ENCODE data around the gene SMPD1. TPM values are rescaled to one million over a fixed set of nuclear protein-coding genes. Genes with fewer than 3 reads are reported as not detected.

Gene SMPD1
- polyA plus RNA-seq (2013, experiment 1 of 2), result 5.3 TPM
- polyA plus RNA-seq (2013, experiment 2 of 2), result 6.1 TPM

DNA sequence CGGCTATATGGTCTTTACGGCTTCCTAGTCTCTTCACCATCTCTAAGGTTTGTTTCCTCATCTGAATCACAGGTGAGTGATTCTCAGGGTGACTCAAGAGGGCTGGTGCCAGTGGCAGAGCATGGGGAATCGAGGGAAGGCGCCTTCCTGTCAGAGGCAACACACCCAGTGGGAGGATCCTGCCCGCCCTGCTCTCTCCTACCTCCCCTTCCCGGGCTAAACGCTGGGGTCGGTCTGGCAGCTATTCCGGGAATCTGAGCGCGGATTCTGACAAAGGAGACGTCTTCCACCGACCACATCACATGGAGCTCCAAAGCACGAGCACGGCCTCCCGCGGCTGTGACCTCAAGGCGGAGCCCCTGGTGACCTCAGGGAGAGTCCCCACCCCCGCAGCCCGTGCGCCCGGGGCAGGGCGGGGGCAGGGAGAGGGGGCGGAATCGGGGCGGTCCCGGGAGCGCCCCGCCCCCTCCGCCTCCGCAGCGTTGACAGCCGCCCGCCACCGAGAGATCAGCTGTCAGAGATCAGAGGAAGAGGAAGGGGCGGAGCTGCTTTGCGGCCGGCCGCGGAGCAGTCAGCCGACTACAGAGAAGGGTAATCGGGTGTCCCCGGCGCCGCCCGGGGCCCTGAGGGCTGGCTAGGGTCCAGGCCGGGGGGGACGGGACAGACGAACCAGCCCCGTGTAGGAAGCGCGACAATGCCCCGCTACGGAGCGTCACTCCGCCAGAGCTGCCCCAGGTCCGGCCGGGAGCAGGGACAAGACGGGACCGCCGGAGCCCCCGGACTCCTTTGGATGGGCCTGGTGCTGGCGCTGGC lies at the start of gene SMPD1:
TSS of gene SMPD1 (plus strand) at position 570 of the 813 bp plus-strand sequence. CDS start at position 695, 125 bp downstream.
- H3K9ac ChIP-seq (ENCODE audit: low read depth, low read length), result no peak within 1 kb of the TSS
- peak within 1 kb of the TSS; percentile 64 for H3K4me3 ChIP-seq (ENCODE audit: low read length)
- H3K27me3 ChIP-seq (ENCODE audit: insufficient read depth, low read length), result peaks cover 7% of the 10 kb centered on the region; the same call in 1 of the 2 replicates
- peak within 1 kb of the TSS; percentile 72; the same call in 1 of the 2 replicates for H3K27ac ChIP-seq (ENCODE audit: low read depth, low read length)
- H3K4me1 ChIP-seq (ENCODE audit: insufficient read depth, low read length), result peaks cover 16% of the 10 kb centered on the region
- H3K9me3 ChIP-seq (ENCODE audit: insufficient read depth, low read depth, low read length), result no peaks in the 10 kb centered on the region
- WGBS, result under 1% methylated on average over 63 of the region's 63 CpGs
- no peaks in the 10 kb centered on the region for H3K36me3 ChIP-seq (ENCODE audit: insufficient read depth, low read length)

DNA sequence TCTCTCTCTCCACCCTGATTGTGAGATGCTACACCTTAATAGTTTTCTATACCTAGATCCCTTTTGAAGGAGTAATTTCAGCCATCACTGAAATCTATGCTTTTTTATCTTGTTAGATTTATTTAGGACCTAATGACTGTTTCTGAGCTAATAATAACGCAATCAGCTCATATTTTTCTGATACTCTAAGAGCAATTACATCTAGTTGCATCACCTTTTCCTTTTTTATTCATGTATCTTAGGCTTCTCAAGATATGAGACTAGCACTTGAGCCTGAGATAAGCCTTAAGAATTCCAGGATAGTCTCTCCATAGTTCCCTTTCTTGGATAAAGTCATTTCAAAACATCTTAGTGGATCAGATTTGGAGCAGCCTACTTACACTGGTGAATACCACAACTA lies 44.9 kb upstream of the SMPD1 start:
- no peaks in the 10 kb centered on the region for H3K27me3 ChIP-seq (ENCODE audit: insufficient read depth, low read length)
- H3K9me3 ChIP-seq (ENCODE audit: insufficient read depth, low read depth, low read length), result no peaks in the 10 kb centered on the region
- 96% methylated on average over 1 of the region's 1 CpG for WGBS
- H3K4me1 ChIP-seq (ENCODE audit: insufficient read depth, low read length), result no peaks in the 10 kb centered on the region
- no peak overlapping the region for H3K27ac ChIP-seq (ENCODE audit: low read depth, low read length)
- H3K36me3 ChIP-seq (ENCODE audit: insufficient read depth, low read length), result no peaks in the 10 kb centered on the region
- no peak overlapping the region for H3K9ac ChIP-seq (ENCODE audit: low read depth, low read length)
- H3K4me3 ChIP-seq (ENCODE audit: low read length), result no peak overlapping the region

DNA sequence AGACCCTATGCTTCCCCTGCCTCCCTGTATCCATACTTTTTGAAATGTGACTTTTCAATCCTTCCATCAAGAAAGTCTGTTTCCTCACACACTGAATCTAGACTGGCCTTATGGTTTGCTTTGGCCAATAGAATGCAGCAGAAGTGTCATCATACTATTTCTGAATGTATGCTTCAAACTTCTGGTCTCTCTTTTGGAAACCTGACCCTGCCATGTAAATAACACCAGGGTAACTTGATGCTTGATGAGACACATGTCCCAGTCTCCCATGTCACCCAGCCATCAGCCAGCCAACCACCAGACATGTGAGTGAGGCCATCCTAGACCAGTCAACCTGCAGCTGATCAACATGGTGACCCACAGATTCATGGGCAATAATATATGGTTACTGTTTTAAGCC lies 40.2 kb upstream of the SMPD1 start:
- H3K4me3 ChIP-seq (ENCODE audit: low read length), result no peak overlapping the region
- no peaks in the 10 kb centered on the region for H3K9me3 ChIP-seq (ENCODE audit: insufficient read depth, low read depth, low read length)
- H3K27me3 ChIP-seq (ENCODE audit: insufficient read depth, low read length), result no peaks in the 10 kb centered on the region
- no peak overlapping the region for H3K27ac ChIP-seq (ENCODE audit: low read depth, low read length)
- H3K4me1 ChIP-seq (ENCODE audit: insufficient read depth, low read length), result no peaks in the 10 kb centered on the region
- no peaks in the 10 kb centered on the region for H3K36me3 ChIP-seq (ENCODE audit: insufficient read depth, low read length)
- H3K9ac ChIP-seq (ENCODE audit: low read depth, low read length), result no peak overlapping the region

DNA sequence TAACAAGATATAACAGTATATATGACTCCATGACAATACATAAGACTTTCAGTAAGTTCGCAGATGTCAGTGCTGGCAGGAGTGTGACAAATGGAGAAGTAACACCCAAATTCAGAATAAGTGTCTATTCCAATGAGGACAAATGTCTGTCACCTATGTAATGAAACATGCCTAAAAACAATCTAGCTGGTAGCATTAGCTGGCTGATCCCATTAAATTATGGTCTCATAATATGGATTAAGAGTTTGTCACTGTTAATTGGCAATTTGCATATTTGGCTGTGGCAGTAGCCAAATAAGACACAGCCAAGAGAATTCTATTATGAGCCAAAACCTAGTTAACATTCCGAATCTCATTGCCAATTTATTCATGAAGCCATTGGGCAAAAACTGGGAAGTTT lies 39.8 kb upstream of the SMPD1 start:
- 92% methylated on average over 2 of the region's 2 CpGs for whole genome bisulfite sequencing
- Histone ChIP-seq H3K4me3 (ENCODE audit: low read length) (no peak overlapping the region), H3K27ac (ENCODE audit: low read depth, low read length) (no peak overlapping the region)

DNA sequence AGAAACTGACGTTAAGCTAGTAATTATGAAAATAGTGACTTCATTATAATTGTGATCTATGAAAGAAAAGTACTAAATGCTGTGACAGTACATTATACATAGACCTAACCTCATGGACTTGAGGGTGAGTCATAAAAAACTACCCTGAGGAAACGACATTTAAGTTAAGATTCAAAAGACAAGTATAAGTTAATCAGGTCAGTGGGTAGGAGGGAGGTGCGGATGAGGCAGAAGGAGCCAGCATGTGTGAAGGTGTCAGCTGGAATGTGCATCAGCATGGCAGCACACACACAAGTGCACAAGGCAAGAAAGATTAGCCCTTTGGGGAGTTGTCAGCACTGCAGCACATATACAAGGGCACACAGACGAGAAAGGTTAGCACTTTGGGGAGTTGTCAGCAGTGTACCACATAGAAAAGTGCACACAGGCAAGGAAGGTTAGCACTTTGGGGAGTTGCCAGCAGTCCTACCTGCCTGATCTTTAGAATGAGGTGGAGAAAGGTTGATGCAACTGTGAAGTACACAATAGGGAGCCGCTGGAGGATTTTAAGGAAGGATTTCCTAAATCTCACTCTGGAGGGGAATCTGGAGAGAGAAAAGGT lies 38.4 kb upstream of the SMPD1 start:
- H3K36me3 ChIP-seq (ENCODE audit: insufficient read depth, low read length), result no peaks in the 10 kb centered on the region
- H3K27ac ChIP-seq (ENCODE audit: low read depth, low read length), result no peak overlapping the region
- no peak overlapping the region for H3K4me3 ChIP-seq (ENCODE audit: low read length)
- no peaks in the 10 kb centered on the region for H3K27me3 ChIP-seq (ENCODE audit: insufficient read depth, low read length)
- no peak overlapping the region for H3K9ac ChIP-seq (ENCODE audit: low read depth, low read length)
- 82% methylated on average over 4 of the region's 5 CpGs for WGBS
- peaks cover 2% of the 10 kb centered on the region; the same call in 1 of the 2 replicates for H3K4me1 ChIP-seq (ENCODE audit: insufficient read depth, low read length)
- no peaks in the 10 kb centered on the region for H3K9me3 ChIP-seq (ENCODE audit: insufficient read depth, low read depth, low read length)

More for the DNA sequence above, 39.8 kb upstream of the SMPD1 start:
- no peaks in the 10 kb centered on the region for H3K36me3 ChIP-seq (ENCODE audit: insufficient read depth, low read length)
- H3K27me3 ChIP-seq (ENCODE audit: insufficient read depth, low read length), result no peaks in the 10 kb centered on the region
- H3K9me3 ChIP-seq (ENCODE audit: insufficient read depth, low read depth, low read length), result no peaks in the 10 kb centered on the region
- H3K4me1 ChIP-seq (ENCODE audit: insufficient read depth, low read length), result no peaks in the 10 kb centered on the region
- no peak overlapping the region for H3K9ac ChIP-seq (ENCODE audit: low read depth, low read length)

DNA sequence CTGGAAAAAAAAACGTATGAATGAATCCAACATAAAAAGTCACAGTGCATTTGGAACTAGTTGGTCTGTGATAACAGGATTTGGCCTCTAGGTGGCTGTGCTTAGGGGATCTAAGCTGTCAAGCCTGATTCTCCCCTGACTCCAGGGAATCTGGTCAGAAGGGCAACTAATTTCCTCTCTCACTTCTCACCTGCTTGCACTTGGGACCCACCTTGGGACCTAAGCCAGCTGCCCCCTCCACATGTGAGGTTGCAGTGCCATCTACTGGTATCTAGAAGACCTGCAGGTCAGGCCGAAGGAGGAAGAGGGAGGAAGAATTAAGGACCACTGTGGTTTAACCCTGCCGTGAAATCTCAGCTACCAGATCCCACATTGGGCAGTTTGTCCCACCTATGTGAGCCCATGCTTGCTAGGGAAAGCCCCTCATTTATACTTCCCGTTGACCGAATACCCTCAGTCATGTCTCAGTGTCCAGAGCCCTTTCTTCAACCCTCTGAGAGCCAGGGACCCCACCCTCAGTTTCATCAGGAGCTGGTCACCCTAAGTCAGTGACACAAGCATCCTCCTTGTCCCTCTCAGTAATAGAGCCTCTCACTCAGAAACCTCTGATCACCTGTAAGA lies 36.8 kb upstream of the SMPD1 start:
- H3K4me3 ChIP-seq (ENCODE audit: low read length), result no peak overlapping the region
- H3K9ac ChIP-seq (ENCODE audit: low read depth, low read length), result no peak overlapping the region
- H3K27ac ChIP-seq (ENCODE audit: low read depth, low read length), result no peak overlapping the region
- H3K27me3 ChIP-seq (ENCODE audit: insufficient read depth, low read length), result no peaks in the 10 kb centered on the region
- no peaks in the 10 kb centered on the region for H3K36me3 ChIP-seq (ENCODE audit: insufficient read depth, low read length)
- no peaks in the 10 kb centered on the region for H3K9me3 ChIP-seq (ENCODE audit: insufficient read depth, low read depth, low read length)
- peaks cover 6% of the 10 kb centered on the region; the same call in 1 of the 2 replicates for H3K4me1 ChIP-seq (ENCODE audit: insufficient read depth, low read length)
- WGBS, result 25% methylated on average over 5 of the region's 5 CpGs

DNA sequence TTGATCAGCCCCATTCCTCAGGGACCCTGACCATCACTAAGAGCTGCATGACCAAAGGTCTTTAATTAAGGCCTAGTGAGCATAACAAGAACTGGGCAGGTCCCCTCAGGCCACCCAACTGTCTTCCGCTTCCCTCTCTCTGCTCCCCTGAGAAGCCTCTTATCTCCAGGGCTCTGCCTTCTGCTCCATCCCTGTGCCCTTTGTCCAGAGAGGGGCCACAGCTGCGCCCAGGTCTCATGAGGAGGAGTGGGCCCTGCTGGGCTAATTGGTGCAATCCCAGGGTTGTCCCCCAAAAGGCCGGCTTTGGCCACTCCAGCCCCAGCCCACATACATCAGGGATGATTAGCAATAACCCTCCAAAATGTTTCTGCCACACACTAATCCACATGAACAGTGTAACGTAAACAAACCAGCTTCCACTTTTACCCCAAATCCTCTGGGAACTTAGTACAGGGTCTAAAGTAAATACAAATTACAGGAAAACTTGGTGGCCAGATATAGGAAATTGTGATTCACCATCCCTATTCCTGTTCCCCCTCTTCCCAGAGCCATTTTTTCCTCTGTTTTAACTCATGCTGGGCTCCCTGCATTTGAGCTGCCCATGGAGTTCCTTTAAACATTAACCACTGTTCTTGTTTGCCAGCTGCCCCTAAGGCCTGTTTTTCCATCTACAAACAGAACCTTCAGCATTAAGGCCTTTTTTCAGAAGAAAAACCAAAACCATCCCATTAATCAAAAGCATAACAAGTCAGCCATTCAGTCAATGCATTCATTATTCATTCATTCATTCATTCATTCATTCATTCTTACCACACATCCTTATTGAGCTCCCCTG lies 35.4 kb upstream of the SMPD1 start:
- H3K27ac ChIP-seq (ENCODE audit: low read depth, low read length), result no peak overlapping the region
- no peaks in the 10 kb centered on the region for H3K9me3 ChIP-seq (ENCODE audit: insufficient read depth, low read depth, low read length)
- no peaks in the 10 kb centered on the region for H3K36me3 ChIP-seq (ENCODE audit: insufficient read depth, low read length)
- peaks cover 6% of the 10 kb centered on the region; the same call in 1 of the 2 replicates for H3K4me1 ChIP-seq (ENCODE audit: insufficient read depth, low read length)
- WGBS, result 88% methylated on average over 4 of the region's 4 CpGs
- no peak overlapping the region for H3K4me3 ChIP-seq (ENCODE audit: low read length)
- H3K9ac ChIP-seq (ENCODE audit: low read depth, low read length), result no peak overlapping the region
- H3K27me3 ChIP-seq (ENCODE audit: insufficient read depth, low read length), result 0 out of 2 replicates have a peak, but pooled peaks cover 1% of the 10 kb centered on the region

DNA sequence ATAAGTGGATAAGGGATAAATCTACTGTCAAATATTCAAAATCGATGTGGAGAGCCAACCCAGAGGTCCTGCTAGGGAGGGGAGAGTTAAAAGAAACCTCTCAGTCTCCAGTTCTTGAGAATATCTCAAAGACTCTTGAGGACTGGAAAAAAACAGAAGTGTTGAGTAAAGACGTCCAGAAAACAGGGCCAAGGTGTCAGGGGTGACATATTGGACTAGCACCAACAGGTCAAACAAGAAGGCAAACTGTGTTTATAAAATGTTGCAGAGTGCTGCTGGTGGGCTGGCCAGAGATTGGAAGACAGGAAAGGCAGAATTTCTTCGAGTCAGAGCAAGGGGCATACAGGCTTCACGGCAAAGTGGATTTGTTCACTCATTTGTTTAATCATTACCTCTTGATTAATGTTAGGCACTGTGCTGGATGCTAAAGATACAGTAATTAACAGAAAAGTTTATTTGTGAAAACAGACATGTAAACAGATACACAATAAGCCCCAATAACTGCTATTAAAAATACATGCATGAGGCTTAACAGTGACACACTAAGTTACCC lies 33.7 kb upstream of the SMPD1 start:
- H3K9ac ChIP-seq (ENCODE audit: low read depth, low read length), result no peak overlapping the region
- H3K27ac ChIP-seq (ENCODE audit: low read depth, low read length), result no peak overlapping the region
- no peak overlapping the region for H3K4me3 ChIP-seq (ENCODE audit: low read length)
- 0 out of 2 replicates have a peak, but pooled peaks cover 2% of the 10 kb centered on the region for H3K27me3 ChIP-seq (ENCODE audit: insufficient read depth, low read length)
- no peaks in the 10 kb centered on the region for H3K9me3 ChIP-seq (ENCODE audit: insufficient read depth, low read depth, low read length)
- H3K4me1 ChIP-seq (ENCODE audit: insufficient read depth, low read length), result peaks cover 6% of the 10 kb centered on the region; the same call in 1 of the 2 replicates
- no peaks in the 10 kb centered on the region for H3K36me3 ChIP-seq (ENCODE audit: insufficient read depth, low read length)
- WGBS, result 90% methylated on average over 4 of the region's 4 CpGs

DNA sequence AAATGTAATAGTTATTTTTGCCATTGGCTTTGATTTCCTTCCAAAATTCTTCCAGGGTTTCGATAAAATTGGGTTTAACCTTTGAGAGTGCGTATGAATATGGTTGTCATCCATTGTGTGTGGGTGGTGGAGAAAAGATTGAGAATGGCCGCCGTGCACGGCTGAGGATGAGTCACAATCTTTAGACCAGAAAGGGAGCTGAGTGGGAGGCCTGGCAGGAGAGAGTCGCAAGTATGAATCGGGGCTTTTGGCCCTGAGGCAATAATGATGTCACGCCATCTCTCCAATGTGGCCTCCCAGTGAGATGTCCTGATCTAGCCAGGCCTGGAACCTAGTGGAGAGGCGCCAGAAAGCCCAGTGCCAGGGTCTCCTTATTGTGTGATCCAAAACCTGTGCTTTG lies 33.1 kb upstream of the SMPD1 start:
- WGBS, result 79% methylated on average over 8 of the region's 9 CpGs
- H3K4me3 ChIP-seq (ENCODE audit: low read length), result no peak overlapping the region
- no peak overlapping the region for H3K27ac ChIP-seq (ENCODE audit: low read depth, low read length)

DNA sequence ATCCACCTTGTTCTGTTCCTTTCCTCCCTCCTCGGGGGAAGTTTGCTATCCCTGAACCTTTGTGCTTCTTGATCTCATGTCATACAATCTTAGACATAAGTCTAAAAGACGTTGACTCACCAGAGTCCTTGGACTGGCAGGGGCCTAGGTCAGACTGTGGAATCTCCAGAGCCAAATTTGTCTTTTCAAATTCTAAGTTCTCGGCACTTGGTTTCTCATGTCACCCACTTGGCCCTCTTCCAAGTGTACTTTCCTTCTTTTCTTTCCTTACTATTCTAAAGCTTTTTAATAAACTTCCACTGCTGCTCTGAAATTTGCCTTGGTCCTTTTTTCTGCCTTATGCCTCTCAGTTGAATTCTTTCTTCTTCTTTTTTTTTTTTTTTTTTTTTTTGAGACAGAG lies 30.1 kb upstream of the SMPD1 start:
- 93% methylated on average over 3 of the region's 3 CpGs for WGBS

More for the DNA sequence above, 33.1 kb upstream of the SMPD1 start:
- peaks cover 6% of the 10 kb centered on the region; the same call in 1 of the 2 replicates for H3K4me1 ChIP-seq (ENCODE audit: insufficient read depth, low read length)
- H3K9me3 ChIP-seq (ENCODE audit: insufficient read depth, low read depth, low read length), result no peaks in the 10 kb centered on the region
- H3K27me3 ChIP-seq (ENCODE audit: insufficient read depth, low read length), result 0 out of 2 replicates have a peak, but pooled peaks cover 2% of the 10 kb centered on the region
- H3K9ac ChIP-seq (ENCODE audit: low read depth, low read length), result no peak overlapping the region
- no peaks in the 10 kb centered on the region for H3K36me3 ChIP-seq (ENCODE audit: insufficient read depth, low read length)

More for the DNA sequence above, 30.1 kb upstream of the SMPD1 start:
- H3K9me3 ChIP-seq (ENCODE audit: insufficient read depth, low read depth, low read length), result no peaks in the 10 kb centered on the region
- no peak overlapping the region for H3K4me3 ChIP-seq (ENCODE audit: low read length)
- H3K27ac ChIP-seq (ENCODE audit: low read depth, low read length), result no peak overlapping the region
- H3K36me3 ChIP-seq (ENCODE audit: insufficient read depth, low read length), result no peaks in the 10 kb centered on the region
- 0 out of 2 replicates have a peak, but pooled peaks cover 2% of the 10 kb centered on the region for H3K27me3 ChIP-seq (ENCODE audit: insufficient read depth, low read length)
- H3K4me1 ChIP-seq (ENCODE audit: insufficient read depth, low read length), result peaks cover 6% of the 10 kb centered on the region; the same call in 1 of the 2 replicates
- no peak overlapping the region for H3K9ac ChIP-seq (ENCODE audit: low read depth, low read length)
